NCI-H774 (cell line): ENCODE data around the gene GIGYF2.

Experiments used
- DNase-seq: peaks from one replicate; lab custom pipeline; 2025; lab: John Stamatoyannopoulos, UW

The GIGYF2 gene

GRCh38 chr2:232869138-232870017, 172.2 kb downstream of the GIGYF2 start:
- DNase-seq = no peak

DNA sequence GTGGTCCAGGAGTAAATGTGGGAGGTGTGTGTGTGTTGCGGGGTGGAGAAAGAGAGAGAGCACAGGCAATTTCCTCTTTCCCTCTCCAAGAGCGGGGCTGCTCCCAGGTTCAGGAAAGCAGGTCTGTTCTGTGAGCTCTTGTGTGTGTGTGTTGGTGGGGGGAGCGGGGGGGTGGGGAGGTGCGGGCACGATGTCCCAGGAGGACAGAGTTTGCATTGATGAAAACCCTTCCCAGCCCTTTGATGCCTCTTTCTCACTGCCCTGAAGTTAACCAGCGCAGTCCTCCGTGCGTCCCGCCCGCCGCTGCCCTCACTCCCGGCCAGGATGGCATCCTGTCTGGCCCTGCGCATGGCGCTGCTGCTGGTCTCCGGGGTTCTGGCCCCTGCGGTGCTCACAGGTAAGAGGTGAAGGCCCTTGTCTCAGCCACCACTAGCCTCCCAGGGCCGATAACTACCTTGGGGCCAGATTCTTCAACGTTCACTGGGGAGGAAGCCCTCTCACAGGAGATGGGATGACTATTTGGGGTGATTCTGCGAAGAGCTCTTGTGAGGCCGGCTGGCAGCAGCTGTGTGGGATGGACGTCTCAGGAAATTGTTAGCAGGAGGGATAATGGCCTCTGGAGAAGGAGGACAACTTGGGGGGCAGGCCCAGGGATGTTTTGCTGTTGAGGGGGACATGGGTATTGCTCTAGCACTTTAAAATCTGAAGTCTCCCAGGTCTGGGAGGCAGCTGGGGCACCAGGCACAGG, 173.1 kb downstream of the GIGYF2 start, which contains the start of gene SNORC:
Gene SNORC (plus strand): TSS at position 247 of the 748 bp plus-strand sequence. CDS start 78 bp downstream, at position 325.
- DNase-seq = no peak

DNA sequence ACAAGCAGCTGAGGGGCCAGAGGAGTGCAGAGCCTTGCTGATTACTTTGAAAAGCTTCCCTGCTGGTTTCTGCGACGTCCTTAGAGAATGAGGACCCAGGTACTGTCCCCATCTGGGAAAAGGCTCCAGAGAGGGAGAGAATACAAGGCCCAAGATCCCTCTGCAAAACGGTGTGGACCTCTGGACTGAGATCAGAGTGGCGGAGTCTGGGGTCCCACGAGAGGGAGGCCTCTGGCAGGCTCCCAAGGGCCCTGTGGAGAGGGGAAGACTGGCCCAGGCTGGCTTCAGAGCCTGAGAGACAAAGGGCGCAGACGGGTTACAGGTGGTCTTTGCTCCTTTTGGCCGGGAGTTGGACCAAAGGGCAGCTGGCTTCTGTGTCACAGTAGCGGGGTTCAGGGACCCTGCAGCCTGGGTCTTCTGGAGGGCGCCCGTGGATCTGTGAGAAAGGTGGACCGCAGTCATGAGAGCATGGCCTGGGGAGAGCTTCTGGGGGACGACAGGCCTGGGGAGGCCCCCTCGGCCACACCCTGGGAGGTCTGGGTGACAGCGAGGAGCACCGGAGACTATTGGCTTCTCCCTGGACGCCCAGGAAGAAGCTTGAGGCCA, 173.7 kb downstream of the GIGYF2 start:
- DNase-seq = no peak

DNA sequence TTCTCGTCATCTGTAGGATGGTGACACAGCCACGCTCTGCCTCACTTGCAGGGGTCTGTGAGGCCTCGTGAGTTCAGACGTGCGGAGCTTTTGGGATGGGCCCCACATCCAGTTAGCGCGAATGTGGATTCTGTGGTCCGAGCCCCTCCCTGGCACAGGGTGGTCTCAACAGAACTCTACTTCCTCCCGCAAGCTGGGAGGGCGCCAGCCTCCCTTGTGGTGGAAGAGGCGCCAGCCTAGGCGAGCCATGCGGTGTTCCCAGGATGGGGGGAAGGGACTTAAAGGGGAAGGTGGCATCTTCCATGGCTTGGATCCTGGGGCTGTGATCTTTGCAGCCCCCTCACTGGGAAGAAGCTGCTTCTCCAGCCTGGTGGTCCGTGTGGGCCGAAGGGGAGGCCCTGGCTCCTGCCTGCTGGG, 174.3 kb downstream of the GIGYF2 start:
- DNase-seq = no peak

- no peak for DNase-seq
Measured at GRCh38 chr2:232871835-232872736, 175.0 kb downstream of the GIGYF2 start.

GRCh38 chr2:232872826-232873225, 175.7 kb downstream of the GIGYF2 start:
- no peak for DNase-seq

GRCh38 chr2:232873292-232873908, 176.3 kb downstream of the GIGYF2 start:
- DNase-seq = no peak

GRCh38 chr2:232873909-232874641, 176.9 kb downstream of the GIGYF2 start:
- DNase-seq = no peak

DNA sequence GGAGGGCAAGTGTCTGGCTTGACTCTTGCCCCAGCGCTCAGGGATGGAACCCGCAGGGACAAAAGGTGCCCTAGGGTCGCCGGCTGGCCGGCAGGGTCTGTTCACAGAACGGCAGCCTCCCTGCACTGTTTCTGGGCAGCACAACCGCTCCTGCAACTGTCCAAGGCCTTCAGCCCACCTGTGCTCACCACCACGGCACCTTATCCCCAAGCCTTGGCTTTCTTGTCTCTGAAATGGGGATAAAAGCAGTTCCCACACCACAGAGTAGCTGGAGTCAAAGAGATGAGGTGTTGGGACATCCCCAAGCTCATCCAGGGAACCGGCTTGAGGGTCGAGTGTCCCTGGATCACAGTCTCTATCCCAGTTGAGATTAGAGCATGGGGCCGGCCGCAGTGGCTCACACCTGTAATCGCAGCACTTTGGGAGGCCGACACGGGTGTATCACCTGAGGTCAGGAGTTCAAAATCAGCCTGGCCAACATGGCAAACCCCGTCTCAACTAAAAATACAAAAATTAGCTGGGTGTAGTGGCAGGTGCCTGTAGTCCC, 177.6 kb downstream of the GIGYF2 start:
- no peak for DNase-seq

DNA sequence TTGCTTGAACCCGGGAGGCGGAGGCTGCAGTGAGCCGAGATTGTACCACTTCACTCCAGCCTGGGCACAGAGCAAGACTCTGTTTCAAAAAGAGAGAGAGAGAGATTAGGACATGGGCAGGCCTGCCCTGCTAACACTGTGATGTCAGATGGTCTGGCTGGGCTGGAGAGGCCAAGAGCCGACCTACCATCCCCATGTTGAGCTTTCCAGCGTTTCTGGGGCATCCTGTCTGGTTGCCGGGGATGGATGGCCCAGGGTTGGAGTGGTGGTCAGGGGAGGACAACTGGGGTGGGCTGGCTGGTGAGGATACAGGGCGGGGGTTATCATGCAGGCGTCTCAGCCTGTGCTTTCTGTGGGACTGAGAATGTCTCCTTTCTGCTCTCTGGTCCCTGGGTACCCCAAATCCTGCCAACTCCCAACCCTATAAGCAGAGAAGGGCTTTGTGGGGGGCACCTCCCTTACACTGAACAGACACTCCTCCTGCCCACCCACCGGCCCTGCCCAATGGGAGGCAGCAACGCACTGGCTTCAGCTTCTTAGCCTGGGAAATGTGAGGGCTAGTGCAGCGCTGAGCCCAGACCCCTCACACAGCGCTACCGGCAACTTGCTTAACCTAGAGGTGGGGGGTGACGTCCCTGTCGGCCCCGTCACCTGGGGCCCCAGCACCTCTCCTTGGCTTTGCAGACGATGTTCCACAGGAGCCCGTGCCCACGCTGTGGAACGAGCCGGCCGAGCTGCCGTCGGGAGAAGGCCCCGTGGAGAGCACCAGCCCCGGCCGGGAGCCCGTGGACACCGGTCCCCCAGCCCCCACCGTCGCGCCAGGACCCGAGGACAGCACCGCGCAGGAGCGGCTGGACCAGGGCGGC, 178.4 kb downstream of the GIGYF2 start:
- DNase-seq = no peak

- peak; percentile 68 for DNase-seq
Measured at GRCh38 chr2:232876161-232876977, 179.2 kb downstream of the GIGYF2 start.

DNA sequence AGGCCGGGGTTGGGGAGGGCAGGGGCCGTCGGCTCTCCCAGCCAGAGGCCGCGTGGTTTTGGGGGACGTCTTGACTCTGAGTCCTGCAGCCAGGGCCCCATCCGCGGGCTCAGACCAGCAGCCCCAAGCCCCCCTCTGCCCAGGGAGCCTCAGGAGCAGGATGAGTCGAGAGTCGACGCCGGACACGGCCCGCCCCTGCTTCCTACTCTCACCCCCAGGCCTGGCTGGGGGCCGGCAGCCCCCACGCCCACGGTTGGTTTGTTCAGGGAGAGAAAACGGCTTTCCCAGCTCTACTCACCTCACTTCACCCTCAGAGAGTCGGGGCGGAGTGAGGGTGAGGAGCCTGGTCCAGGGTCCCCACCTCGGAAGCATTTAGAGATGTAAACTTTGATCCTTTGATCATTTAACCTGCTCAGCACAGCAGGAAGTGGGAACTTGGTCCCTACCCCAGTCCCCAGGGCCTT, 179.9 kb downstream of the GIGYF2 start:
- DNase-seq = no peak

- no peak for DNase-seq
Measured at GRCh38 chr2:232877940-232878511, 180.9 kb downstream of the GIGYF2 start.

DNA sequence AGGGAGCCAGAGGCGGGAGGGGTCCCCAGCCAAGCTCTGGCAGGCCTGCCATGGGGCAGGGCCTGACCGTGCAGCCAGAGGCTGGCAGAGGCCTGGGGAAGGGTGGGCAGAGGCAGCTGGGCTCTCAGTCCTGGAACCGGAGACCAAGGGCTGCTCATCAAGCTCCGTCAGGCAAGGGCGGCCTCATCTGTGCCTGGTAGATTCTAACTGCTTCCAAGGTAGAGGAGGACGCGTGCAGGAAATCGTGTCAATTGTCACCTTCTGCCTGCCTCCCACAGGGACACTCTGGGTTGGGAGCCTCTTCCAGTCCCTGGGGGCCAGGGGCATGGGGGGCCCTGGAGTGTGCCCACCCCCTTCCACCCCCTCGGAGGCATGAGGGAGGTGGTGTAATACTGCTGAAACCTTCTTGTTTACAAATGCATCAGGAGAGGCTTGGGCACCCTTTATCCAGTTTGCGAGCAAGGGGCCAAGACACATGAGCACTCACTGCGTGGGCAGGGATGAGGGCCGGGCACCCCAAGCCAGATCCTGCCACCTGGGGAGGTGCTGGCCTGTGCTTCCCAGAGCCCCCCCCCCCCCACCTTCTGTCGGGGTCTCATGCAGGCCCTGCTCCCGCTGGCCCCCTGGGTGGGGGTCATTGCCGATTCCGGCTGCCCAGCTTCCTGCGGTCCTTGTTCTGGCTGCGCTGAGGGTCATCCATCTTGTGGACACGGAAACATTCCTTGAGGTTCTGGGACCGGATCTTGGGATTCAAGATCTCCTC, 181.9 kb downstream of the GIGYF2 start:
- DNase-seq = no peak

- no peak for DNase-seq
Measured at GRCh38 chr2:232879618-232880494, 182.7 kb downstream of the GIGYF2 start.

- DNase-seq = no peak
Measured at GRCh38 chr2:232880764-232881351, 183.7 kb downstream of the GIGYF2 start.
